Measurements from ENCODE around the gene HLA-DPA1.

- TF ChIP-seq CTCF (IDR thresholded peaks at IDR 0.05; ENCODE audit: low read depth, low read length, missing input control) (no peak), REST (IDR thresholded peaks at IDR 0.05) (no peak), RXRA (IDR thresholded peaks at IDR 0.05) (no peak), TAF1 (conservative IDR thresholded peaks at IDR 0.05) (no peak), HNF4A (conservative IDR thresholded peaks at IDR 0.05) (peak in 1 of 2 donors; percentile 3), GABPA (IDR thresholded peaks at IDR 0.05 in 1 of 2, conservative IDR thresholded peaks at IDR 0.05 in 1 of 2) (no peak), FOXA1 (IDR thresholded peaks at IDR 0.05) (no peak)
- TF ChIP-seq, protein P1, sequence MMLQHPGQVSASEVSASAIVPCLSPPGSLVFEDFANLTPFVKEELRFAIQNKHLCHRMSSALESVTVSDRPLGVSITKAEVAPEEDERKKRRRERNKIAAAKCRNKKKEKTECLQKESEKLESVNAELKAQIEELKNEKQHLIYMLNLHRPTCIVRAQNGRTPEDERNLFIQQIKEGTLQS (IDR thresholded peaks at IDR 0.05), result no peak
These were observed 6.1 kb upstream of the HLA-DPA1 start for GRCh38 chr6:33079580-33079979.
